H9 (cell line): Measurements from ENCODE around the gene TADA2A. TPM values are rescaled to one million over a fixed set of nuclear protein-coding genes. Genes with fewer than 3 reads are reported as not detected.
"Not testable (repeated sequence)": the region's sequence is repeated elsewhere in the genome, so short reads cannot be mapped to it uniquely, and the experiment has no call there.

Experiments
- DNase-seq: peaks from one replicate; pipeline ENCODE4 v3.0.0-alpha.2; 2017
- H2AFZ ChIP-seq: one replicate; pipeline ENCODE4 v1.6.1; 2013; ENCODE audit warnings: mild to moderate bottlenecking, low read length, control low read depth, moderate library complexity
- H2AK5ac ChIP-seq: 2 replicates; pipeline ENCODE4 v1.6.1; 2013; ENCODE audit warnings: low read length, control low read depth, mixed read lengths; ENCODE audit not compliant: insufficient read length
- H2BK120ac ChIP-seq: one replicate; pipeline ENCODE4 v1.6.1; 2013; ENCODE audit warnings: low read depth, mild to moderate bottlenecking, low read length, control low read depth, inconsistent platforms; ENCODE audit not compliant: poor library complexity, severe bottlenecking
- H2BK12ac ChIP-seq: 2 replicates; pipeline ENCODE4 v1.6.1; 2013; ENCODE audit warnings: low read length, control low read depth, mixed read lengths, low read depth; ENCODE audit not compliant: insufficient read length
- H2BK15ac ChIP-seq: 2 replicates; pipeline ENCODE4 v1.6.1; 2013; ENCODE audit warnings: low read depth, low read length, control low read depth
- H2BK20ac ChIP-seq: one replicate; pipeline ENCODE4 v1.6.1; 2013; ENCODE audit warnings: low read depth, mild to moderate bottlenecking, low read length, control low read depth, inconsistent platforms; ENCODE audit not compliant: poor library complexity, severe bottlenecking
- H2BK5ac ChIP-seq: 2 replicates; pipeline ENCODE4 v1.6.1; 2013; ENCODE audit warnings: low read length, control low read depth, mixed read lengths; ENCODE audit not compliant: insufficient read length
- H3K14ac ChIP-seq: 2 replicates; pipeline ENCODE4 v1.6.1; 2013; ENCODE audit warnings: low read length, control low read depth; ENCODE audit not compliant: insufficient read depth
- H3K18ac ChIP-seq: 2 replicates; pipeline ENCODE4 v1.6.1; 2013; ENCODE audit warnings: low read depth, mild to moderate bottlenecking, mixed read lengths, low read length, control low read depth; ENCODE audit not compliant: insufficient read length
- H3K23ac ChIP-seq: 2 replicates; pipeline ENCODE4 v1.6.1; 2013; ENCODE audit warnings: low read length, control low read depth, mixed read lengths, low read depth; ENCODE audit not compliant: insufficient read length
- H3K23me2 ChIP-seq: 2 replicates; pipeline ENCODE4 v1.6.1; 2013; ENCODE audit warnings: low read depth, mild to moderate bottlenecking, mixed read lengths, low read length, control low read depth; ENCODE audit not compliant: insufficient read length, poor library complexity, severe bottlenecking
- H3K27ac ChIP-seq: 2 replicates; pipeline ENCODE4 v1.5.1; 2013; ENCODE audit warnings: low read length, control low read depth, mixed read lengths, low read depth; ENCODE audit not compliant: insufficient read length
- H3K27me3 ChIP-seq: 2 replicates; pipeline ENCODE4 v1.6.1; 2013; ENCODE audit warnings: low read length, control low read depth, inconsistent platforms; ENCODE audit not compliant: insufficient read depth
- H3K4ac ChIP-seq: 2 replicates; pipeline ENCODE4 v1.6.1; 2013; ENCODE audit warnings: low read depth, mild to moderate bottlenecking, control low read depth, inconsistent platforms, low read length, moderate library complexity
- H3K4me1 ChIP-seq: 2 replicates; pipeline ENCODE4 v1.6.1; 2013; ENCODE audit warnings: low read length, control low read depth, inconsistent platforms; ENCODE audit not compliant: insufficient read depth
- H3K4me2 ChIP-seq: 2 replicates; pipeline ENCODE4 v1.6.1; 2013; ENCODE audit warnings: low read length, control low read depth, mixed read lengths; ENCODE audit not compliant: insufficient read length, insufficient read depth
- H3K56ac ChIP-seq: 2 replicates; pipeline ENCODE4 v1.6.1; 2013; ENCODE audit warnings: low read depth, mild to moderate bottlenecking, mixed read lengths, low read length, control low read depth; ENCODE audit not compliant: insufficient read length
- H3K79me1 ChIP-seq: 2 replicates; pipeline ENCODE4 v1.6.1; 2013; ENCODE audit warnings: low read depth, mild to moderate bottlenecking, moderate library complexity, low read length, control low read depth, inconsistent platforms; ENCODE audit not compliant: insufficient read depth, poor library complexity, severe bottlenecking
- H3K79me2 ChIP-seq: 2 replicates; pipeline ENCODE4 v1.6.1; 2013; ENCODE audit warnings: low read length, control low read depth, inconsistent platforms; ENCODE audit not compliant: insufficient read depth
- H3K9ac ChIP-seq: 2 replicates; pipeline ENCODE4 v1.6.1; 2013; ENCODE audit warnings: low read length, control low read depth, mixed read lengths; ENCODE audit not compliant: insufficient read length; ENCODE audit errors: extremely low read depth
- H3K9me3 ChIP-seq: one replicate; pipeline ENCODE4 v1.6.1; 2013; ENCODE audit warnings: low read depth, low read length, inconsistent platforms; ENCODE audit not compliant: control insufficient read depth
- H3T11ph ChIP-seq: one replicate; pipeline ENCODE4 v1.6.1; 2013; ENCODE audit warnings: mild to moderate bottlenecking, low read length, control low read depth, inconsistent platforms
- H4K20me1 ChIP-seq: one replicate; pipeline ENCODE4 v1.6.1; 2013; ENCODE audit not compliant: control insufficient read depth, insufficient read length, insufficient read depth
- H4K5ac ChIP-seq: 2 replicates; pipeline ENCODE4 v1.6.1; 2013; ENCODE audit warnings: low read depth, mild to moderate bottlenecking, mixed read lengths, low read length, control low read depth; ENCODE audit not compliant: insufficient read length
- H4K8ac ChIP-seq: replicated peaks from 2 replicates; pipeline ENCODE4 v1.6.1; 2013; ENCODE audit warnings: low read length, control low read depth, mixed read lengths, low read depth; ENCODE audit not compliant: insufficient read length
- H4K91ac ChIP-seq: 2 replicates; pipeline ENCODE4 v1.6.1; 2013; ENCODE audit warnings: low read depth, mild to moderate bottlenecking, moderate library complexity, mixed read lengths, low read length, control low read depth; ENCODE audit not compliant: insufficient read length
- H3K27ac Mint-ChIP-seq, 3 experiments: 2 replicates in 2 of 3; 3 replicates in 1 of 3; pipeline ENCODE4 v1.8.0; 2020 to 2021; ENCODE audit warnings: mixed read lengths in 3 of 3, mild to moderate bottlenecking in 1 of 3, moderate library complexity in 1 of 3
- H3K27me3 Mint-ChIP-seq: 2 replicates; pipeline ENCODE4 v1.8.0; 2021; ENCODE audit warnings: low read depth, mild to moderate bottlenecking, moderate library complexity, mixed read lengths
- H3K36me3 Mint-ChIP-seq, 3 experiments: 2 replicates in 2 of 3; 3 replicates in 1 of 3; pipeline ENCODE4 v1.8.0; 2020 to 2021; ENCODE audit warnings: low read depth in 3 of 3, mixed read lengths in 3 of 3; ENCODE audit not compliant: insufficient read depth in 1 of 3
- H3K4me1 Mint-ChIP-seq, 2 experiments: 2 replicates each; pipeline ENCODE4 v1.8.0; 2020; ENCODE audit warnings: mixed read lengths in 2 of 2
- H3K4me3 Mint-ChIP-seq, 2 experiments: 2 replicates in 1 of 2; 3 replicates in 1 of 2; pipeline ENCODE4 v1.8.0; 2020 to 2021; ENCODE audit warnings: mild to moderate bottlenecking in 2 of 2, mixed read lengths in 2 of 2, moderate library complexity in 1 of 2
- H3K9me3 Mint-ChIP-seq, 2 experiments: 2 replicates in 1 of 2; 3 replicates in 1 of 2; pipeline ENCODE4 v1.8.0; 2020; ENCODE audit warnings: mild to moderate bottlenecking in 2 of 2, mixed read lengths in 2 of 2, moderate library complexity in 1 of 2
- WGBS: extraction: QIAGEN DNeasy Blood & Tissue Kit; methylation state at CpG from one replicate; pipeline ENCODE4 v1.1.7; 2013; ENCODE audit warnings: missing lambda C conversion rate, low lambda C conversion rate, mixed read lengths; ENCODE audit not compliant: insufficient read length; ENCODE audit errors: extremely low coverage; 5-methylcytosine and 5-hydroxymethylcytosine counted together
- total RNA-seq: library from RNA; stranded (reverse); gene quantifications from 2 replicates; pipeline ENCODE4 v1.2.1, GENCODE V29; 2021
- TF ChIP-seq, protein P1 (sequence below): fragments of 200-600 bp; sonication (generic); conservative IDR thresholded peaks from 3 replicates; pipeline ENCODE4 v1.8.0; 2021; ENCODE audit warnings: antibody characterized with exemption, mild to moderate bottlenecking

TADA2A gene
- total RNA-seq, 1 experiment from 2014 or later = 20.9 TPM

DNA sequence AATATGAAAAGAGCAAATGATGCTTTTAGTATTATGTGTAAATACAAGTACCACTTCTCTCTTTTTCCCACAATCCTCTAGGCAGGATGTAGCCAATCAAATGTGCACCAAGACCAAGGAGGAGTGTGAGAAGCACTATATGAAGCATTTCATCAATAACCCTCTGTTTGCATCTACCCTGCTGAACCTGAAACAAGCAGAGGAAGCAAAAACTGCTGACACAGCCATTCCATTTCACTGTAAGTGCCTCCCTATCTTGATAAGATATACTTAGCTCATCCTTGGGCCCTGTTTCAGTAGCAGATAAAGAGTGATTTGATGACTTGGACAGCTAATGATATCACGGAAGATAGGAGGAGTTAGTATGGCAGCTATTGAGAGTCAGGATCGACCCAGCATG, 33.7 kb downstream of the TADA2A start:
- no peak overlapping the region for H4K91ac ChIP-seq
- H4K5ac ChIP-seq = no peak overlapping the region
- H3K4me1 ChIP-seq = no peaks in the 10 kb centered on the region
- H3K14ac ChIP-seq = no peak overlapping the region
- H3K56ac ChIP-seq = no peak overlapping the region
- no CpG with 5 or more reads among the region's 2 CpGs for WGBS
- no peaks in the 10 kb centered on the region for H3K79me1 ChIP-seq
- H3K4me3 Mint-ChIP-seq = no peak overlapping the region
- H2BK12ac ChIP-seq = no peak overlapping the region
- H3K79me2 ChIP-seq = no peaks in the 10 kb centered on the region
- TF ChIP-seq, protein P1, sequence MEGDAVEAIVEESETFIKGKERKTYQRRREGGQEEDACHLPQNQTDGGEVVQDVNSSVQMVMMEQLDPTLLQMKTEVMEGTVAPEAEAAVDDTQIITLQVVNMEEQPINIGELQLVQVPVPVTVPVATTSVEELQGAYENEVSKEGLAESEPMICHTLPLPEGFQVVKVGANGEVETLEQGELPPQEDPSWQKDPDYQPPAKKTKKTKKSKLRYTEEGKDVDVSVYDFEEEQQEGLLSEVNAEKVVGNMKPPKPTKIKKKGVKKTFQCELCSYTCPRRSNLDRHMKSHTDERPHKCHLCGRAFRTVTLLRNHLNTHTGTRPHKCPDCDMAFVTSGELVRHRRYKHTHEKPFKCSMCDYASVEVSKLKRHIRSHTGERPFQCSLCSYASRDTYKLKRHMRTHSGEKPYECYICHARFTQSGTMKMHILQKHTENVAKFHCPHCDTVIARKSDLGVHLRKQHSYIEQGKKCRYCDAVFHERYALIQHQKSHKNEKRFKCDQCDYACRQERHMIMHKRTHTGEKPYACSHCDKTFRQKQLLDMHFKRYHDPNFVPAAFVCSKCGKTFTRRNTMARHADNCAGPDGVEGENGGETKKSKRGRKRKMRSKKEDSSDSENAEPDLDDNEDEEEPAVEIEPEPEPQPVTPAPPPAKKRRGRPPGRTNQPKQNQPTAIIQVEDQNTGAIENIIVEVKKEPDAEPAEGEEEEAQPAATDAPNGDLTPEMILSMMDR = no peak
- H3K27ac ChIP-seq = no peak overlapping the region
- H3K9me3 ChIP-seq = no peaks in the 10 kb centered on the region
- H3K4me1 Mint-ChIP-seq = no peaks in the 10 kb centered on the region
- H3K36me3 Mint-ChIP-seq = peaks cover 4 to 63% (median 62%) of the 10 kb centered on the region in 3 experiments; a peak in 6 of 7 replicates
- H2BK5ac ChIP-seq = no peak overlapping the region
- no peak overlapping the region for H3K4me2 ChIP-seq
- no peak overlapping the region for H4K8ac ChIP-seq
- H2AK5ac ChIP-seq = no peak overlapping the region
- no peak for DNase-seq
- H3K4ac ChIP-seq = no peak overlapping the region
- H3K9me3 Mint-ChIP-seq = no peaks in the 10 kb centered on the region
- H2BK15ac ChIP-seq = no peak overlapping the region
- no peak overlapping the region for H2AFZ ChIP-seq
- H3K27ac Mint-ChIP-seq = no peak overlapping the region
- no peaks in the 10 kb centered on the region for H4K20me1 ChIP-seq
- no peak overlapping the region for H2BK20ac ChIP-seq
- no peak overlapping the region for H3T11ph ChIP-seq
- H3K23ac ChIP-seq = no peak overlapping the region
- no peak overlapping the region for H3K9ac ChIP-seq
- H3K27me3 Mint-ChIP-seq = no peaks in the 10 kb centered on the region
- no peaks in the 10 kb centered on the region for H3K23me2 ChIP-seq
- no peaks in the 10 kb centered on the region for H3K27me3 ChIP-seq
- no peak overlapping the region for H3K18ac ChIP-seq
- no peak overlapping the region for H2BK120ac ChIP-seq

DNA sequence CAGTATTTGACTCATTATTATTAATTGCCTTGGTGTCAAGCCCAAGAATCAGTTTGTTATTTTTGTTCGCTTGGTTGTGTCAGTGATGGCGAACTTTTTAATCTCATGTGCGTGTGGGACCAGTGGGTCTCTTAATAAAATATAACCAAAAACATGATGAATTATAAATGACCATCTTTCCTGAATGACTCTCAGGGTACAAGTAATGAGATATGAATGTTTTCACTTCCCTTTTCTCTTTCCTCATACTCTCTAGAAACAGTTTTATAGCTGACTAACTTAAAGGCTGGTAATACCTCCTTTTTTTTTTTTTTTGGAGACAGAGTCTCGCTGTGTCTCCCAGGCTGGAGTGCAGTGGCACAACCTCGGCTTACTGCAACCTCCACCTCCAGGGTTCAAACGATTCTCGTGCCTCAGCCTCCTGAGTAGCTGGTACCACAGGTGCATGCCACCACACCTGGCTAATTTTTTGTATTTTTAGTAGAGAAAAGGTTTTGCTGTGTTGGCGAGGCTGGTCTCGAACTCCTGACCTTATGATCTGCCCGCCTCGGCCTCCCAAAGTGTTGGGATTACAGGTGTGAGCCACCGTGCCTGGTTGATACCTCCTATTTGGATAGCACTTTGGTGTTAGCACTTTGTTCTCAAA, 34.8 kb downstream of the TADA2A start:
- not testable (repeated sequence) for H2AFZ ChIP-seq, H4K8ac ChIP-seq, H3K9ac ChIP-seq, H3K9me3 Mint-ChIP-seq, H3K9me3 ChIP-seq, H3K23me2 ChIP-seq, H2BK5ac ChIP-seq, H3K18ac ChIP-seq, H2BK15ac ChIP-seq, H4K20me1 ChIP-seq, H3K27me3 Mint-ChIP-seq, H3K4me2 ChIP-seq, H4K91ac ChIP-seq, H4K5ac ChIP-seq, H3K14ac ChIP-seq, H3T11ph ChIP-seq, H3K27ac ChIP-seq, H3K23ac ChIP-seq, H3K4me1 Mint-ChIP-seq, H3K27me3 ChIP-seq, H3K4me1 ChIP-seq, H2BK12ac ChIP-seq, H2BK120ac ChIP-seq, H3K4ac ChIP-seq, H3K79me2 ChIP-seq, DNase-seq, H3K56ac ChIP-seq, H3K4me3 Mint-ChIP-seq, H2BK20ac ChIP-seq, H3K27ac Mint-ChIP-seq, H3K79me1 ChIP-seq, H2AK5ac ChIP-seq
- WGBS = no CpG with 5 or more reads among the region's 12 CpGs
- H3K36me3 Mint-ChIP-seq = peaks cover 4 to 58% (median 56%) of the 10 kb centered on the region in 3 experiments; a peak in 6 of 7 replicates
